ENCODE results near the gene SPNS2. TPM values are rescaled to one million over a fixed set of nuclear protein-coding genes. Genes with fewer than 3 reads are reported as not detected.
A peak's percentile ranks its signal among the peaks of the same experiment; 100 is the strongest.

The SPNS2 gene
- total and polyA plus RNA-seq, 4 donors = 2.3 to 56.2 (median 17.2) TPM

DNA sequence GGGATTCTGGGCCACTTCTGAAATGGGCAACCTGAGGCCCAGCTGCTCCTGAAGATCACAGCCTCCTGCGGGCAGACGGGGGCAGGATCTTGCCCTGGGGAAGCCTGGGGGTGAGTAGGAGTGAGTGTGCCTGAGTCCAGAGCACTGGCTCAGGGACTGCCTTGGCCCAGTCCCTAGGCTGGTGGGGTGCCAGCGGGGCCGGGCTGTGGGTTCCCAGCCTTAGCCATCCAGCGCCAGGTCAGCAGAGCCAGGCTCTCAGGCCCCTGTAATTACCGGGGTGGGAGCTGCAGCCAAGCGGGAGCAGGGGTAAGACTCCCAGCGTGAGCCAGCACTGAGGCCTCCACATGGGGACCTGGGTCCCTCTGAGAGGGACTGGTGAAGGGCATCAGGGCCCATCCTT lies 8.2 kb downstream of the SPNS2 start:
- H3K4me3 ChIP-seq (ENCODE audit: low read length in 2 of 2) = no peak overlapping the region
- WGBS, 2 donors = 12 to 15% methylated on average over 8 of the region's 8 CpGs
- no peak overlapping the region for H3K27ac ChIP-seq (ENCODE audit: low read depth in 1 of 2, low read length in 2 of 2)
- no peaks in the 10 kb centered on the region for H3K36me3 ChIP-seq (ENCODE audit: control insufficient read depth in 1 of 2, insufficient read depth in 2 of 2, low read length in 1 of 2)
- H3K9me3 ChIP-seq (ENCODE audit: control insufficient read depth, low read length) = no peaks in the 10 kb centered on the region
- ATAC-seq (ENCODE audit: low FRiP score) (no peak), DNase-seq (no peak)
- H3K27me3 ChIP-seq (ENCODE audit: control insufficient read depth in 1 of 2, insufficient read depth in 2 of 2, low read length in 1 of 2) = no peaks in the 10 kb centered on the region
- intact Hi-C loops (cut with DNase I) = no loop called here
- H3K4me1 ChIP-seq (ENCODE audit: control insufficient read depth in 1 of 2, insufficient read depth in 2 of 2, low read length in 2 of 2) = no peaks in the 10 kb centered on the region

DNA sequence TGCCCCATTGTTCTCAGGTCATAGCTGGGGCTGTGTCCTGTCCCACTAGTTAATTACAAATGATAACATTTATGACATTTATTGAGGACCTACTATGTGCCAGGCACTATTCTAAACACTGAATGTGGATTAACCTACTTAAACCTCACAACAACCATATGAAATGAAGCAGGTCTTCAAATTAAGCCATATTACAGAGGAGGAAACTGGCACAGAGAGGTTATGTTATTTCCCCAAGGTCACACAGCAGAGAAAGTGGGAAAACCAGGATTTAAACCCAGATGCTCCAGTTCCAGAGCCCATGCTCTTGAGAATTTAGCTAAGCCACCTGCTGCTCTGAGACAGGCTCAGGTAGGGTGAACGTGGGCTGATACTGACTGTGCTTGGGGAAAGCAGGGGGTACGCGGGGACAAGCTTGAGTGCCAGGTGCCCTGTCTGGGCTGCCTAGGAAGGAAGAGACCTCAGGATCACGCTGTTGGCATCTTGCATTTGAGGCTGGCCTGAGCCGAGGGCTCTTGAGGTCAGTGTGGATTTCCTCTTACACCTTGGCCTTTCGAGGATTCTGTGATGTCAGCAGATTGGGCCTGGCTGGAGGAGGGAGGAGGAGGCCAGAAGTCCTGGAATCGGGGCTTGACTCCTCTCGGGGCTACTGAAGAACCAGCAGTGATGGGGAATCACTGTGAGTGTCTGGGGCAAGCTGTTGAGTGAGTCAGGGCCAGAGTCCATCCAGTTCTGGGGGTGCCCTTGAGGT lies 8.9 kb downstream of the SPNS2 start:
- no peaks in the 10 kb centered on the region for H3K36me3 ChIP-seq (ENCODE audit: control insufficient read depth in 1 of 2, insufficient read depth in 2 of 2, low read length in 1 of 2)
- H3K9me3 ChIP-seq (ENCODE audit: control insufficient read depth, low read length) = no peaks in the 10 kb centered on the region
- 81 to 87% methylated on average over 8 of the region's 8 CpGs for WGBS, 2 donors
- H3K27me3 ChIP-seq (ENCODE audit: control insufficient read depth in 1 of 2, insufficient read depth in 2 of 2, low read length in 1 of 2) = no peaks in the 10 kb centered on the region
- H3K27ac ChIP-seq (ENCODE audit: low read depth in 1 of 2, low read length in 2 of 2) = no peak overlapping the region
- ATAC-seq (ENCODE audit: low FRiP score) (no peak), DNase-seq (no peak)
- intact Hi-C loops (cut with DNase I) = no loop called here
- H3K4me3 ChIP-seq (ENCODE audit: low read length in 2 of 2) = no peak overlapping the region
- no peaks in the 10 kb centered on the region for H3K4me1 ChIP-seq (ENCODE audit: control insufficient read depth in 1 of 2, insufficient read depth in 2 of 2, low read length in 2 of 2)

DNA sequence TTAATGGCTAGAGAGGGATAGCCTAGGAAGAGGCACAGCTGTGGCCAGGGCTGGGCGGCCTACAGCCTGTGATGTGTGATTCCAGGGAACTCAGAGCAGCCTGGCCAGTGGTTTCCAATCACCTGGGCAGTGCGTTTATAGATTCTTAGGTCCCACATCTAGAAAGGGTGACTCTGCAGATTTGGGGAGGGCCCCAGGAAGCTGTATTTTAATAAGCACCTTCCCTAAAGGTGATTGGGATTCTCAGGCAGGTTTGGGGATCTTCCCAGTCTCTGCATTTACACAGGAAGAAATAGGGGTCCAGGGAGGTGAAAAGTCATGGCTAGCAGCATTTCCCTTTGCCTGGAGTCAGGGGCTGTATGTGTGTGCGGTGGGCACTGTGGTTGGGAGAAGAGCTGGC lies 9.5 kb downstream of the SPNS2 start:
- Histone ChIP-seq H3K27me3 (ENCODE audit: control insufficient read depth in 1 of 2, insufficient read depth in 2 of 2, low read length in 1 of 2) (no peaks in the 10 kb centered on the region), H3K4me1 (ENCODE audit: control insufficient read depth in 1 of 2, insufficient read depth in 2 of 2, low read length in 2 of 2) (no peaks in the 10 kb centered on the region), H3K27ac (ENCODE audit: low read depth in 1 of 2, low read length in 2 of 2) (no peak overlapping the region), H3K4me3 (ENCODE audit: low read length in 2 of 2) (no peak overlapping the region), H3K9me3 (ENCODE audit: control insufficient read depth, low read length) (no peaks in the 10 kb centered on the region), H3K36me3 (ENCODE audit: control insufficient read depth in 1 of 2, insufficient read depth in 2 of 2, low read length in 1 of 2) (no peaks in the 10 kb centered on the region)
- ATAC-seq (ENCODE audit: low FRiP score) (no peak), DNase-seq (no peak)
- WGBS, 2 donors = 94 to 98% methylated on average over 3 of the region's 3 CpGs
- intact Hi-C loops (cut with DNase I) = no loop called here

DNA sequence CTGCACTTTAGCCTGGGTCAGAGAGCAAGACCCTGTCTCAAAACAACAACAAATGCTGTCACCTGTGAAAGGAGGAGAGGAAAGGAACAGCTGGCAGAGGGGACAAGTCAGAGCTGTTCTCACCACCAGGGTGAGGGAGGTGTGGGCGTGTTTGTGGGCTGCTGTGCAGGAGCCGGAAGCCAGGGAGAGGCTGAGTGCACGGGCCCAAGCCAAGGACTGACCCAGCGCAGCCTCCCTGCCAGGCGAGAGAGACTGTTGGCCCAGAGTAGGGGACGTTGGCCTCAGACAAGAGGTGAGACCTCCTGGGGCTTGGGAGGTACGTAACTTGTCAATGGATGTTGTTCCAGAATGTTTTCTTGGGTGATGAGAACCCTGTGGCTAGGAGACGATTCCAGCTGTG lies 10.7 kb downstream of the SPNS2 start:
- peak; percentile 61 for ATAC-seq (ENCODE audit: low FRiP score)
- WGBS, 2 donors = 11 to 29% methylated on average over 8 of the region's 8 CpGs
- intact Hi-C loops (cut with DNase I) = no loop called here
- Histone ChIP-seq H3K4me1 (ENCODE audit: control insufficient read depth in 1 of 2, insufficient read depth in 2 of 2, low read length in 2 of 2) (no peaks in the 10 kb centered on the region), H3K36me3 (ENCODE audit: control insufficient read depth in 1 of 2, insufficient read depth in 2 of 2, low read length in 1 of 2) (no peaks in the 10 kb centered on the region), H3K4me3 (ENCODE audit: low read length in 2 of 2) (no peak overlapping the region), H3K9me3 (ENCODE audit: control insufficient read depth, low read length) (no peaks in the 10 kb centered on the region), H3K27ac (ENCODE audit: low read depth in 1 of 2, low read length in 2 of 2) (peak overlapping the region; percentile 26 to 54), H3K27me3 (ENCODE audit: control insufficient read depth in 1 of 2, insufficient read depth in 2 of 2, low read length in 1 of 2) (no peaks in the 10 kb centered on the region)
- DNase-seq = peak; percentile 75 to 91

DNA sequence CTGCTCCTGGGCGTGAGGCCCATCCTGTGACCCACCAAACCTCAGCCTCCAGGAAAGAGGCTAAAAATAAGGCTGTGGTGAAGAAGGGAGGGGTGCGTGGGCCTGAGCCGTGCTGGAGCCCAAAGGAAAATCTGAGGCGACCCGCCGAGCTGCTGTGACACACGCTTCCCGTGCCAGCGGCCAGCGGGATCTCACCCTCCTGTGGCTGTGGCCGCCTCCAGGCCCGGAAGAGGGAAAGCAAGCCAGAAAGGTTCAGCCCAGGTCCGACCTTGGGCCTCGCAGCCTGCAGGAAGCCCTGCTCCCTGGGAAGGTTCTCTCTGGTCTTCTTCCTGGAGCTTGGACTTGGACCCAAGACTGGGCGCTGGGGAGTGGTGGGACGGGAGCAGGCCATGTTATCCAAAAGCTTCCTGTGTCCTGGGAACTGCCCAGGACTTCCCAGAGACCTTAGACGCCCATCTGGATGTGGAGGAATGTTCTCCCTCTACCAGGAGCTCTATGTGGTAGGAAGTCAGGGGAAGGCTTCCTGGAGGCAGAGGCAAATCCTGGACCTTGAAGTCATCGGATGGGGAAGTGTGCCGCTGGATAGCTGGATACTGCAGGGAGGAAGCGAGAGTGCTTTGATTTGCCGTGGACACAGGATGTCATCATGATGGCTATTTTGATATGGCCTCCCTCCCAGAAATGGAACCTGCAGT lies 11.4 kb downstream of the SPNS2 start:
- DNase-seq (peak; percentile 89 to 95), ATAC-seq (ENCODE audit: low FRiP score) (peak; percentile 80)
- Histone ChIP-seq H3K4me3 (ENCODE audit: low read length in 2 of 2) (no peak overlapping the region), H3K27ac (ENCODE audit: low read depth in 1 of 2, low read length in 2 of 2) (peak overlapping the region in 1 of 2 donors; percentile 35), H3K27me3 (ENCODE audit: control insufficient read depth in 1 of 2, insufficient read depth in 2 of 2, low read length in 1 of 2) (no peaks in the 10 kb centered on the region), H3K9me3 (ENCODE audit: control insufficient read depth, low read length) (no peaks in the 10 kb centered on the region), H3K36me3 (ENCODE audit: control insufficient read depth in 1 of 2, insufficient read depth in 2 of 2, low read length in 1 of 2) (no peaks in the 10 kb centered on the region), H3K4me1 (ENCODE audit: control insufficient read depth in 1 of 2, insufficient read depth in 2 of 2, low read length in 2 of 2) (no peaks in the 10 kb centered on the region)
- intact Hi-C loops (cut with DNase I) = no loop called here
- 30 to 50% methylated on average over 21 of the region's 21 CpGs for WGBS, 2 donors

DNA sequence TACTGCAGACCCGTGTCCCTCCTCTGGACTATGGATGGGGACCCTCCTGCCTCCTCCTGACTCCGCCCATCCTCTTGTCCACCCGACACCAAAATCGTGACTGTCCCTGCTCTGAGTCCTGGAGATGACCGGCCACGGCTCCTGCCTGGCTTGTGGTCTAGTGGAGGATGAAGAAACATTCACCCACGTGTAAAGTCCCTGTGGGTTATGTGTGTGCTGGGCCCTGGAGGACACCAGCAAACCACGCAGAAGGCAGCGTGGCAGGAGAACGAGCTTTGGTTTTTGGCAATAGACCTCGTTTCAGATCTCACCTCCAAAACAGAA lies 11.9 kb downstream of the SPNS2 start:
- Histone ChIP-seq H3K27me3 (ENCODE audit: control insufficient read depth in 1 of 2, insufficient read depth in 2 of 2, low read length in 1 of 2) (no peaks in the 10 kb centered on the region), H3K4me3 (ENCODE audit: low read length in 2 of 2) (no peak overlapping the region), H3K4me1 (ENCODE audit: control insufficient read depth in 1 of 2, insufficient read depth in 2 of 2, low read length in 2 of 2) (no peaks in the 10 kb centered on the region), H3K9me3 (ENCODE audit: control insufficient read depth, low read length) (no peaks in the 10 kb centered on the region), H3K27ac (ENCODE audit: low read depth in 1 of 2, low read length in 2 of 2) (no peak overlapping the region), H3K36me3 (ENCODE audit: control insufficient read depth in 1 of 2, insufficient read depth in 2 of 2, low read length in 1 of 2) (no peaks in the 10 kb centered on the region)
- ATAC-seq (ENCODE audit: low FRiP score) (no peak), DNase-seq (no peak)
- intact Hi-C loops (cut with DNase I) = no loop called here
- WGBS, 2 donors = 82 to 87% methylated on average over 11 of the region's 11 CpGs

DNA sequence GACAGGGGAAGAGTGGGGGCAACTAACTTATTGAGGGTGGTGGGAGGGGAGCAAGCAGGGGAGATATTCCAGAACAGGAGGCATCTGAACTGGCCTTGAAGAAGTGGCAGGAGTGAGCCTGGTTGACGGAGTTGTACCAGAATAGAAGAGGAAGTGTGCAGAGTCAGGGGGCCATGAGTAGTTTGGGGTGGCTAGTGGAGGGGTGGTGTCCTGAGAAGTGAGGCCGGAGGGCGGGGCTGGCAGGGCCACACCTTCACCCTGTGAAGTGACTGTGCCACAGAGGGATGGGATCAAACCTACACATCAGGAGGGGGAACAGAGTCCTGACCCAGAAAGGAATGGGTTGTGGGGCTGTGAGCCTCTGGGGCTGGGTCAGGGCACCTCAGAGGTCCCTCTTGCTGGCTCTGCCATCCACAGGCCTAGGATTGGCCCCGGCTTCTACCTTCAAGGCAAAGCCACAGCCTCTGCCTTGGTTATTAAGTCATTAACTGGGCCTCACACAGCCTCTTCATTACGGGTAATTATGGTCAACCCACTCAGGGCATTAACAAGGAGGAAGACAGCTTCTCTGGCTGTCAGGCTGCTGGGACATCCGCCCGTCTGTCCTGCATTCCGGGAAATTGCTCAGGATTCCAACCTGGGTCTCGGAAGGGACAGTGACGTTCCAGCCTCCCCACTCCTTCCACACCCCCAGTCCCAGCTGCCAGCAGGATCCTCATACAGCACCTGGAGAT lies 12.7 kb downstream of the SPNS2 start:
- Histone ChIP-seq H3K36me3 (ENCODE audit: control insufficient read depth in 1 of 2, insufficient read depth in 2 of 2, low read length in 1 of 2) (no peaks in the 10 kb centered on the region), H3K27ac (ENCODE audit: low read depth in 1 of 2, low read length in 2 of 2) (no peak overlapping the region), H3K9me3 (ENCODE audit: control insufficient read depth, low read length) (no peaks in the 10 kb centered on the region), H3K4me1 (ENCODE audit: control insufficient read depth in 1 of 2, insufficient read depth in 2 of 2, low read length in 2 of 2) (no peaks in the 10 kb centered on the region), H3K27me3 (ENCODE audit: control insufficient read depth in 1 of 2, insufficient read depth in 2 of 2, low read length in 1 of 2) (no peaks in the 10 kb centered on the region), H3K4me3 (ENCODE audit: low read length in 2 of 2) (no peak overlapping the region)
- intact Hi-C loops (cut with DNase I) = no loop called here
- DNase-seq (no peak), ATAC-seq (ENCODE audit: low FRiP score) (no peak)
- 94 to 95% methylated on average over 10 of the region's 10 CpGs for WGBS, 2 donors

DNA sequence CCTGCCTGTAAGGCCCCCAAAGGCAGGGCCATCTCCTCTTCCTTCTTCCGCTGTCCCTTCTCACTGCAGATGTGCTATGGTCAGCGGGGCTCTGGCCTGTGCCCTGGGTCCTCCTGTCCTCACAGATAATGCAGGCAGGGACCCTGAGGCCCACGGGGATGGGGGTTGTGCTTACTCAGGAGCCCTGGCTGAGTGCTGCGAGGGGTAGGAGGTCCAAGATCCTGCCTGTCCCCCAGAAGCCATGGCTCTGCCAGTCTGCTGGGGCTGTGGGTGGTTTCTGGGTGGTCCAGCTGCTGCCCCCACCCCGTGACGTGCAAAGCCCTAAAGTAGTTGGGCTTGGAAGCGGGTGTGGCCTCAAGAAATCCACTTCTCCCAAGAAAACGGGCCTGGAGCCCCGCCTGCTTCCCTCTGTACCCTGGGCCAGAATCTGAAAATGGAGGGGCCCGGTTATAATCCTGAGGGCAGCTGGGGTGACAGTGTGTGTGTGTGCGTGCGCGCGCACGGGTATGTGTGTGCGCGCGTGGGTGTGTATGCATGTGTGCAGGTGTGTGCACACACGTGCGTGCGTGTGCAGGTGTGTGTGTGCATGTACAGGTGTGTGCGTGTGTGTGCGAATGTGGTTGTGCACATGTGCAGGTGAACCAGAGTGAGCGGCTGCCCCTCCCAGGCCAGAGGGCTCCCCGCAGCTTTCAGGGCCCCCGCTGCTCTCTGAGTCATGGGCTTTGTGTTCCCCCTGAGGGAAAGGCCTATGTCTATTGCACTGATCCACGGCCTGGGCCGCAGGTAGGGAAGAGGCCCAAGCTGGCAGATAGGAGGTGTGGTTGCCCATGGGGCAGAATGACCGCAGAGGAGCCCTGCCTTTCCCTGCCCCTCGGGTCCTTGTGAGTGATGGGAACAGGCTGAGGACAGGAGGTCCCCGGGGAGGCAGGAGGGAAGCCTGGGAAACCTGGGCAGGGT lies 13.8 kb downstream of the SPNS2 start:
- no peak overlapping the region for H3K4me3 ChIP-seq (ENCODE audit: low read length in 2 of 2)
- ATAC-seq (ENCODE audit: low FRiP score) (no peak), DNase-seq (no peak)
- intact Hi-C loops (cut with DNase I) = no loop called here
- no peaks in the 10 kb centered on the region for H3K9me3 ChIP-seq (ENCODE audit: control insufficient read depth, low read length)
- H3K36me3 ChIP-seq (ENCODE audit: control insufficient read depth in 1 of 2, insufficient read depth in 2 of 2, low read length in 1 of 2) = no peaks in the 10 kb centered on the region
- H3K27ac ChIP-seq (ENCODE audit: low read depth in 1 of 2, low read length in 2 of 2) = no peak overlapping the region
- H3K27me3 ChIP-seq (ENCODE audit: control insufficient read depth in 1 of 2, insufficient read depth in 2 of 2, low read length in 1 of 2) = no peaks in the 10 kb centered on the region
- WGBS, 2 donors = 94 to 95% methylated on average over 31 of the region's 31 CpGs
- no peaks in the 10 kb centered on the region for H3K4me1 ChIP-seq (ENCODE audit: control insufficient read depth in 1 of 2, insufficient read depth in 2 of 2, low read length in 2 of 2)
